Measurements from ENCODE around the gene PDGFB. TPM values are rescaled to one million over a fixed set of nuclear protein-coding genes. Genes with fewer than 3 reads are reported as not detected.

PDGFB gene
- total RNA-seq, 4 donors from 2014 or later = 6.0 to 20.0 (median 8.9) TPM

DNA sequence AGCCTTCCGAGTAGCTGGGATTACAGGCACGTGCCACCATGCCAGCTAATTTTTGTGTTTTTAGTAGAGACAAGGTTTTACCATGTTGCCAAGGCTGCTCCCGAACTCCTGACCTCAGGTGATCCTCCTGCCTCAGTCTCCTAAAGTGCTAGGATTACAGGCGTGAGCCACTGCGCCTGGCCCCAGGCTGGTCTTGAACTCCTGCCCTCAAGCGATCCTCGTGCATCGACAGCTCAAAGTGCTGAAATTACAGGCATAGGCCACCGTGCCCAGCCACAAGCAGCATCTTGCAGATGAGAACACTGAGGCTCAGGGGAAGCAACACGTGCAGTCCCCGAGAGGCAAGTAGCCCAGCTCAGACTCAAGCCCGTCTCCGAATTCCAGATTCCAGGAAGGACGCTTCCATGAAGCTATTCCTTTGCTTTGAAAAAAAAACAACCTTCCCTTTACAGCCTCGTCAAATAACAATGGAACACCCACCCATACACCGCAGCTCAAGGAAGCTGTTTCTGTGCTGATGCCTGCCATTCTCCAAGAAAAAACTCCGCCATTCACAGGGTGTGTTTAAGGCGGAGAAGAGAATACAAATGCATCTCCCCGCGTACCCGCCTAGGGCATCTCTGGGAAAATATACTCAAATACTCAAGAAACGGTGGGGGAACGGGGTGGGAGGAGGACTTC, 34.5 kb upstream of the PDGFB start:
- Histone ChIP-seq H3K27me3 (no peaks in the 10 kb centered on the region), H3K9me3 (no peaks in the 10 kb centered on the region), H3K36me3 (no peaks in the 10 kb centered on the region), H3K4me1 (peaks cover 34 to 36% of the 10 kb centered on the region in 2 donors), H3K4me3 (no peak overlapping the region), H3K27ac (peak overlapping the region; percentile 29 to 92 (median 81))
- in situ Hi-C loops (cut with MboI; ENCODE audit: low sequenced_read_pairs in 4 of 4) (no loop called here), intact Hi-C loops (cut with DNase I; ENCODE audit: low total_unique reads) (no loop called here)
- no peak for DNase-seq
- no peak for ATAC-seq
- TF ChIP-seq, protein P1, sequence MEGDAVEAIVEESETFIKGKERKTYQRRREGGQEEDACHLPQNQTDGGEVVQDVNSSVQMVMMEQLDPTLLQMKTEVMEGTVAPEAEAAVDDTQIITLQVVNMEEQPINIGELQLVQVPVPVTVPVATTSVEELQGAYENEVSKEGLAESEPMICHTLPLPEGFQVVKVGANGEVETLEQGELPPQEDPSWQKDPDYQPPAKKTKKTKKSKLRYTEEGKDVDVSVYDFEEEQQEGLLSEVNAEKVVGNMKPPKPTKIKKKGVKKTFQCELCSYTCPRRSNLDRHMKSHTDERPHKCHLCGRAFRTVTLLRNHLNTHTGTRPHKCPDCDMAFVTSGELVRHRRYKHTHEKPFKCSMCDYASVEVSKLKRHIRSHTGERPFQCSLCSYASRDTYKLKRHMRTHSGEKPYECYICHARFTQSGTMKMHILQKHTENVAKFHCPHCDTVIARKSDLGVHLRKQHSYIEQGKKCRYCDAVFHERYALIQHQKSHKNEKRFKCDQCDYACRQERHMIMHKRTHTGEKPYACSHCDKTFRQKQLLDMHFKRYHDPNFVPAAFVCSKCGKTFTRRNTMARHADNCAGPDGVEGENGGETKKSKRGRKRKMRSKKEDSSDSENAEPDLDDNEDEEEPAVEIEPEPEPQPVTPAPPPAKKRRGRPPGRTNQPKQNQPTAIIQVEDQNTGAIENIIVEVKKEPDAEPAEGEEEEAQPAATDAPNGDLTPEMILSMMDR (IDR thresholded peaks at IDR 0.05 in 4 of 5, conservative IDR thresholded peaks at IDR 0.05 in 1 of 5) = no peak
- TF ChIP-seq POLR2A (IDR thresholded peaks at IDR 0.05) = no peak

DNA sequence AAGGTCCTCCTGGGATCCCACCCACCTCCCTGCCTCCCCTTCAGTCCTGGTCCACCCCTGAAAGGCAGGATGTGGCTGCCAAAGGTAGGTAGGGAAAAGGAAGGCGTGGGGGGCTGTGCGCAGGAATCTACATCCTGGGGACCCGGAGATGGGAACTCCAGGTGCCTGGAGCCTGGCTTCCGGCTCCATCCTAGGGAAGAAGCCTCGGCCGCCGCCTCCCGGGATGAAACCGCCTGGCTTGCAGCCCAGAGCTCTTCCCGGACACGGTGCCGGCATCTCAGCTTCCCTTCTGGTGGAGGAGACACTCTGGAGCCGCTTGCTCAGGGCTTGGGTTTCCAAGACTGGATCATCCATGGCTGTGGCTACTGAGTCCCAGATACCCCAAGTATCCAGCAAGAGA, 33.3 kb upstream of the PDGFB start:
- Histone ChIP-seq H3K4me1 (peaks cover 22 to 23% of the 10 kb centered on the region in 2 donors), H3K36me3 (no peaks in the 10 kb centered on the region), H3K4me3 (no peak overlapping the region), H3K27ac (peak overlapping the region; percentile 73 to 92 (median 81)), H3K9me3 (no peaks in the 10 kb centered on the region), H3K27me3 (no peaks in the 10 kb centered on the region)
- peak; percentile 34 to 75 for DNase-seq
- peak; percentile 63 to 72 for ATAC-seq
- in situ Hi-C loops (cut with MboI; ENCODE audit: low sequenced_read_pairs in 4 of 4) = no loop called here
- intact Hi-C loops (cut with DNase I; ENCODE audit: low total_unique reads) = no loop called here
- TF ChIP-seq, protein P1 (IDR thresholded peaks at IDR 0.05 in 4 of 5, conservative IDR thresholded peaks at IDR 0.05 in 1 of 5) = no peak
- TF ChIP-seq POLR2A (IDR thresholded peaks at IDR 0.05) = no peak

DNA sequence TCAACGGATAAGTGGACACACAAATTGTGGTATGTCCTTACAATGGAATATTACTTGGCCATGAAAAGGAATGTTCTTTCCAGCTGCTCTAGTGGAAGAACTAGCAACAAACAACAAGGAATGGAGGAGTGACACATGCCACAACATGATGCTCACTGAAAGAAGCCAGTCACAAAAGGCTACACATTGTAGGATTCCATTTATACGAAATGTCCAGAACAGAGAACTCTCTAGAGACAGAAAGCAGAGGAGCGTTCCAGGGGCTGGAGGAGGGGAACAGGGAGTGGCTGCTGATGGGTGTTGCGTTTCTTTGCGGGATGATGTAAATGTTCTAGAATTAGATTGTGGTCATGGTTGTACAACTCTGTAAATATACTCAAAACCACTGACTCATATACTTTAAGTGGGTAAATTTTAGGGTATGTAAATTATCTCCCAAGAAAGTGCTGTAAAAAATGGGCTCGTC, 32.4 kb upstream of the PDGFB start:
- DNase-seq = peak in 1 of 2 donors; percentile 55
- intact Hi-C loops (cut with DNase I; ENCODE audit: low total_unique reads) (loop anchor here (2.0 kb wide), 1 partner anchor 20 kb away; no protein-coding TSS in a partner anchor), in situ Hi-C loops (cut with MboI; ENCODE audit: low sequenced_read_pairs in 4 of 4) (no loop called here)
- Histone ChIP-seq H3K27ac (peak overlapping the region; percentile 73 to 92 (median 81)), H3K36me3 (no peaks in the 10 kb centered on the region), H3K4me1 (peaks cover 16 to 17% of the 10 kb centered on the region in 2 donors), H3K27me3 (no peaks in the 10 kb centered on the region), H3K4me3 (no peak overlapping the region), H3K9me3 (no peaks in the 10 kb centered on the region)
- peak; percentile 79 to 82 for ATAC-seq
- TF ChIP-seq, protein P1 (IDR thresholded peaks at IDR 0.05 in 4 of 5, conservative IDR thresholded peaks at IDR 0.05 in 1 of 5) = no peak
- TF ChIP-seq POLR2A (IDR thresholded peaks at IDR 0.05) = no peak

DNA sequence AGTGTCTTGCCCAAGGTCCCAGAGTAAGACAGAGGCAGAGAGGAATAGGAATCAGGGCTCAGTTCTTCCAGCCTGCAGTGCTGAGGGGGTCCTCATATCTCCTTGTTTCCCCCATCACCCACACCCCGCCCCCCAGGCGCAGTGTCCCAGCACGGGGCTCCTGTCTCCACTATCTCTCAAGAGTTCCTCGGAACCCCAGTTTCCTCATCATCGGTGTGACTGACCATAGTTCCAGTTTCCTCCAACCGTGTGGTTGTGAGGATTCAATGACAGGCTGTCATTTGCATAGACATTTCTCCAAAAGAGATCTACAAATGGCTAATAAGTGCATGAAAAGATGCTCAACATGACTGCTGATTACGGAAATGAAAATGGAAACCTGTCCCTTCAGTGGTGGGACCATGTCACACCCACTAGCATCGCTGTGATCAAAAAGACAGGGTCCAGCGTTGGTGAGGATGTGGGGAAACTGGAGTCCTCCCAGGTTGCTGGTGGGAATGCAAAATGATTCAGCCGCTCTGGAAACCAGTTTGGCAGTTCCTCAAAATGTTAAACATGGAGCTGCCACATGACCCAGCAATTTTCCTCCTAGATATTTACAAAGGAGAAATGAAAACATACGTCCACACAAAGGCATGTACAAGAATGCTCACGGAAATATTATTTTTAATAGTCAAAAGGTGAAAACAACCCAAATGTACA, 31.8 kb upstream of the PDGFB start:
- no peak for TF ChIP-seq POLR2A (IDR thresholded peaks at IDR 0.05)
- TF ChIP-seq, protein P1 (IDR thresholded peaks at IDR 0.05 in 4 of 5, conservative IDR thresholded peaks at IDR 0.05 in 1 of 5) = no peak
- DNase-seq (no peak), ATAC-seq (no peak)
- in situ Hi-C loops (cut with MboI; ENCODE audit: low sequenced_read_pairs in 4 of 4) = no loop called here
- intact Hi-C loops (cut with DNase I; ENCODE audit: low total_unique reads) = loop anchor here (2.0 kb wide), 1 partner anchor 20 kb away; no protein-coding TSS in a partner anchor
- peak overlapping the region; percentile 73 to 92 (median 81) for H3K27ac ChIP-seq
- H3K4me3 ChIP-seq = no peak overlapping the region
- H3K27me3 ChIP-seq = no peaks in the 10 kb centered on the region
- no peaks in the 10 kb centered on the region for H3K36me3 ChIP-seq
- H3K4me1 ChIP-seq = peaks cover 16 to 17% of the 10 kb centered on the region in 2 donors
- no peaks in the 10 kb centered on the region for H3K9me3 ChIP-seq
